GM21515 (cell line): Measurements from ENCODE around the gene SLC38A11.

Experiments used
- ATAC-seq: cut with Tn5 transposase; IDR thresholded peaks from one replicate; pipeline ENCODE4 v1.9.1; 2021; ENCODE audit not compliant: unreplicated experiment

Gene SLC38A11

GRCh38 chr2:164846276-164846675 lies 109.0 kb downstream of the SLC38A11 start:
- no peak for ATAC-seq
